GM12873 (cell line): Measurements from ENCODE around the gene NATD1.

Source experiments
- CTCF ChIP-seq: IDR thresholded peaks from 2 replicates; pipeline ENCODE4 v1.5.1; 2012; ENCODE audit warnings: low read depth, mild to moderate bottlenecking, moderate library complexity, low read length, control low read depth; ENCODE audit not compliant: insufficient read depth; ENCODE audit errors: missing control alignments

The NATD1 gene

GRCh38 chr17:21277332-21277731 lies 24.1 kb upstream of the NATD1 start:
- no peak for TF ChIP-seq CTCF

GRCh38 chr17:21276264-21276588 lies 23.0 kb upstream of the NATD1 start:
- TF ChIP-seq CTCF = peak; percentile 13

GRCh38 chr17:21275579-21276263 lies 22.5 kb upstream of the NATD1 start:
- no peak for TF ChIP-seq CTCF

- TF ChIP-seq CTCF = no peak
Observed at GRCh38 chr17:21275047-21275578, 21.9 kb upstream of the NATD1 start.

GRCh38 chr17:21272881-21273792 lies 19.9 kb upstream of the NATD1 start:
- TF ChIP-seq CTCF = no peak

GRCh38 chr17:21272250-21272649 lies 19.0 kb upstream of the NATD1 start:
- TF ChIP-seq CTCF = no peak

- TF ChIP-seq CTCF = no peak
Observed at GRCh38 chr17:21271454-21272183, 18.4 kb upstream of the NATD1 start.
